Glutamatergic neuron (in vitro differentiated cells): ENCODE data around the gene RAB14. TPM values are rescaled to one million over a fixed set of nuclear protein-coding genes. Genes with fewer than 3 reads are reported as not detected.

Experiments used
- DNase-seq: peaks from one replicate; pipeline ENCODE4 v3.0.0; 2022
- H3K27ac Mint-ChIP-seq: one replicate; pipeline ENCODE4 v1.8.0; 2020; ENCODE audit warnings: mild to moderate bottlenecking, mixed read lengths, inconsistent platforms; ENCODE audit not compliant: unreplicated experiment
- H3K27me3 Mint-ChIP-seq: one replicate; pipeline ENCODE4 v1.8.0; 2020; ENCODE audit warnings: mild to moderate bottlenecking, moderate library complexity, mixed read lengths, inconsistent platforms; ENCODE audit not compliant: unreplicated experiment
- H3K36me3 Mint-ChIP-seq: one replicate; pipeline ENCODE4 v1.8.0; 2020; ENCODE audit warnings: mild to moderate bottlenecking, mixed read lengths, inconsistent platforms; ENCODE audit not compliant: unreplicated experiment
- H3K4me1 Mint-ChIP-seq: one replicate; pipeline ENCODE4 v1.8.0; 2020; ENCODE audit warnings: mild to moderate bottlenecking, low read depth, mixed read lengths, inconsistent platforms; ENCODE audit not compliant: unreplicated experiment
- H3K4me3 Mint-ChIP-seq: one replicate; pipeline ENCODE4 v1.8.0; 2020; ENCODE audit warnings: mild to moderate bottlenecking, mixed read lengths, inconsistent platforms; ENCODE audit not compliant: unreplicated experiment
- H3K9me3 Mint-ChIP-seq: one replicate; pipeline ENCODE4 v1.8.0; 2020; ENCODE audit warnings: mild to moderate bottlenecking, moderate library complexity, mixed read lengths, inconsistent platforms; ENCODE audit not compliant: unreplicated experiment
- total RNA-seq: library from RNA; stranded (reverse); fragmentation: NEBNext Ultra II Directional; extraction: Animal tissue kit (Norgen Biotek cat#: 25700); gene quantifications from one replicate; pipeline ENCODE4 v1.2.1, GENCODE V29; 2021; ENCODE audit not compliant: unreplicated experiment
- TF ChIP-seq, protein P1 (sequence below): fragments of 200-600 bp; sonication (generic); IDR thresholded peaks from one replicate; pipeline ENCODE4 v1.5.0; 2021; ENCODE audit not compliant: partially characterized antibody, unreplicated experiment

Gene RAB14
- total RNA-seq, 1 donor from 2014 or later, result 50.7 TPM

DNA sequence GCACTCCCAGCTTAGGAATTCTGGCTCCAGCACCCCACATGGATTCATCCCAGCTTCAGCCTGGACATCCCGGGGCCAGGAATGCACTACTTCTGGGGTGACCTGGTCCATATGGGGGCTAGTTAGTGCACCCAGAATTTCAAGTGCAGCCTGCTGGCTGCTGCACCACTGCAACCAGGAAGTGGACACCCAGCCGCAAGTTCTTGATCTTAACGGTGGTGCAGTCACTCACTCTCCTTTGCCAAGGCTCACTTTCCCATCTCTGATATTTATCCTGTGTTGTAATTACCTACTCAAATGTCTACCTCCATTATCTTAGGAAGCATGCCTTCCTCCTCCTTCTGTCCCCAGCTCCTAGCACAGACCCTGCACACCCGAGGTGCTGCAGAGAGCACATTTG is 26.2 kb upstream of the RAB14 start:
- Mint-ChIP-seq H3K9me3 (no peaks in the 10 kb centered on the region), H3K27me3 (peaks cover 1% of the 10 kb centered on the region), H3K4me1 (no peaks in the 10 kb centered on the region), H3K27ac (no peak overlapping the region), H3K4me3 (no peak overlapping the region), H3K36me3 (no peaks in the 10 kb centered on the region)
- DNase-seq, result no peak
- TF ChIP-seq, protein P1, sequence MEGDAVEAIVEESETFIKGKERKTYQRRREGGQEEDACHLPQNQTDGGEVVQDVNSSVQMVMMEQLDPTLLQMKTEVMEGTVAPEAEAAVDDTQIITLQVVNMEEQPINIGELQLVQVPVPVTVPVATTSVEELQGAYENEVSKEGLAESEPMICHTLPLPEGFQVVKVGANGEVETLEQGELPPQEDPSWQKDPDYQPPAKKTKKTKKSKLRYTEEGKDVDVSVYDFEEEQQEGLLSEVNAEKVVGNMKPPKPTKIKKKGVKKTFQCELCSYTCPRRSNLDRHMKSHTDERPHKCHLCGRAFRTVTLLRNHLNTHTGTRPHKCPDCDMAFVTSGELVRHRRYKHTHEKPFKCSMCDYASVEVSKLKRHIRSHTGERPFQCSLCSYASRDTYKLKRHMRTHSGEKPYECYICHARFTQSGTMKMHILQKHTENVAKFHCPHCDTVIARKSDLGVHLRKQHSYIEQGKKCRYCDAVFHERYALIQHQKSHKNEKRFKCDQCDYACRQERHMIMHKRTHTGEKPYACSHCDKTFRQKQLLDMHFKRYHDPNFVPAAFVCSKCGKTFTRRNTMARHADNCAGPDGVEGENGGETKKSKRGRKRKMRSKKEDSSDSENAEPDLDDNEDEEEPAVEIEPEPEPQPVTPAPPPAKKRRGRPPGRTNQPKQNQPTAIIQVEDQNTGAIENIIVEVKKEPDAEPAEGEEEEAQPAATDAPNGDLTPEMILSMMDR, result no peak

DNA sequence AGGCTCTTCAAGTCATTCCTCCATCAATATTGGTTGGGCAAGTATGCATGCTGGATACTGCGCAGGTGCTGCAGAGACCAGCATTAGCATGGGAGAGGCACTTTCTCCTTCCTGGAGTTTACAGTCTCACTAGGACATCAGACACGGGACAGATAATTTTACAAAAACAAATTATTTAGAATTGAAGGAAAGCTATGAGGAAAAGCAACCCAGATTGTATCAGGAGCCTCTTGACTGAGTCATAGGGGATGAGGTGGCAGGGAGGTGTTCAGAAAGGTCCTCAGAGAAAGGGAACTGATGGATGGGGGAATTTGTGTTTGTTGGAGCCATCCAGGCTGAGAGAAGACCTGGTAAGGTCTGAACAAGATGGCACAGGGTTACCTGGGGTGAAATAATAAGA is 24.5 kb upstream of the RAB14 start:
- TF ChIP-seq, protein P1, result no peak
- H3K36me3 Mint-ChIP-seq, result no peaks in the 10 kb centered on the region
- H3K27ac Mint-ChIP-seq, result no peak overlapping the region
- H3K9me3 Mint-ChIP-seq, result no peaks in the 10 kb centered on the region
- H3K4me1 Mint-ChIP-seq, result peaks cover 6% of the 10 kb centered on the region
- no peak overlapping the region for H3K4me3 Mint-ChIP-seq
- peaks cover 1% of the 10 kb centered on the region for H3K27me3 Mint-ChIP-seq
- no peak for DNase-seq

DNA sequence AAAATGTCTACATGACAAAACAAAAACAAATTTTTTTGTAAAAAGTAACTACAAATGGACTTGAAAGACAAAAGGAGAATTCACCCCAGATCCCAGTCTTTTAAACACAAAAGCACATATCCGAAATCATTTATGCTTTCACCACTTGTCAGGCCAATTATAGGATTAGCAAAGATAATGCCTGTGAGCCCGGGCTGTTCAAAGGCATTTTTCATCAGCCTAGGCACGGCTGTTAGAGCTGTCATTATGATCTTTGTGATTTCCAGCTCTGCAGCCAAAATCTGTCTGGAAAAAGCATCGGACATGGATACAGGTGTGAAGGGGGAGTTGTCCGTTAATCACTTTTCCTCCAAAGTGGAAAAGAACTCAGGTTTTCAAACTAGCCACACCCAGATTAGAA is 23.6 kb upstream of the RAB14 start:
- DNase-seq, result no peak
- no peaks in the 10 kb centered on the region for H3K9me3 Mint-ChIP-seq
- H3K27ac Mint-ChIP-seq, result no peak overlapping the region
- peaks cover 11% of the 10 kb centered on the region for H3K4me1 Mint-ChIP-seq
- no peaks in the 10 kb centered on the region for H3K36me3 Mint-ChIP-seq
- peaks cover 1% of the 10 kb centered on the region for H3K27me3 Mint-ChIP-seq
- TF ChIP-seq, protein P1, result no peak
- no peak overlapping the region for H3K4me3 Mint-ChIP-seq

DNA sequence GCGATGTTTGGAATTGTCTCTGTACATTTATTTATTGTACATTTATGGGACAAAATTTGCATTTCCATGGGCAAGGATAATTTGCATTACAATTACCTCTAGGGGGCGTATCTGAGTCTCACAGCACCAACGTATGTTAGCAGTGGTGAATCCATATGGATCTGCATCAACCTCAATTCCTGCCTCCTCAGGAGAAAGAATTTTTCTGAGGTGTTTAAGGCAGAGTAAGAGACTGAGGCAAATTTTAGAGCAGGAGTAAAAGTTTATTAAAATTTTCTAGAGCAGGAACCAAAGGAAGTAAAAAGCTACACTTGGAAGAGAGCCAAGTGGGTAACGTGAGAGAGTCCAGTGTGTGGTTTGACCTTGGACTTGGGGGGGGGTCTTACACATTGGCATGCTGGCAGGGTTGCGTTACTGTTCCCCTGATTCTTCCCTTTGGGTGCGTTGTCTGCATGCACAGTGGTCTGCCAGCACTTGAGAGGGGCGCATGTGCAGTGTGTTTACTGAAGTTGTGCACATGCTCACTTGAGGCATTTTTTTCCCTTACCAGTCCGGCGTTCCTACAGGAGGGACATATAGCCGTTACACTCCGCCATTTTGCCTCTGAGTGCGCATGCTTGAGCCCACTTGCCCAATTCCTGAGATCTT is 21.0 kb upstream of the RAB14 start:
- no peaks in the 10 kb centered on the region for H3K9me3 Mint-ChIP-seq
- H3K27ac Mint-ChIP-seq, result peak overlapping the region; percentile 22
- H3K27me3 Mint-ChIP-seq, result peaks cover 1% of the 10 kb centered on the region
- H3K36me3 Mint-ChIP-seq, result no peaks in the 10 kb centered on the region
- H3K4me3 Mint-ChIP-seq, result no peak overlapping the region
- DNase-seq, result no peak
- TF ChIP-seq, protein P1, result peak; percentile 82
- H3K4me1 Mint-ChIP-seq, result peaks cover 11% of the 10 kb centered on the region

DNA sequence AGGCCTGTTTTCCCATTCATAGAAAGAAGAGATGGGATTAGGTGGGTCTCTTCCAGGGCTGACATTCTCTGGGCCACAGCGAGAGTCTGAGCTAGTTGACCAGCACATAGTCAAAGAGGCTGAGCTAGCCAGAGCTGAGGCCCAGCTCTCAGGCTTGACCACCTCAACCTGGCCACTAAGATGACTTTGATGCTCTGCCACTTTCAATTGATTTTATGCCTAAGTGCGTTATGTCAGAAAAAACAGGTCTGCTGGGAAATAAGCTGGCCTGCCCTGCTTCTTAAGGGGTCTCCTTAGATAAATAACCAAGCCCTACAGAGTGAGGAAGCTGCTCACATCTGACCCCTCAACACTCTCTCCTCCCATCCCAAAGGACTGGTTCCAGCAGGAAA is 20.0 kb upstream of the RAB14 start:
- no peaks in the 10 kb centered on the region for H3K9me3 Mint-ChIP-seq
- H3K27ac Mint-ChIP-seq, result no peak overlapping the region
- no peaks in the 10 kb centered on the region for H3K27me3 Mint-ChIP-seq
- H3K36me3 Mint-ChIP-seq, result no peaks in the 10 kb centered on the region
- no peak for DNase-seq
- H3K4me1 Mint-ChIP-seq, result peaks cover 11% of the 10 kb centered on the region
- TF ChIP-seq, protein P1, result no peak
- H3K4me3 Mint-ChIP-seq, result no peak overlapping the region
